C1 segment of cervical spinal cord (tissue), 14 donors: Measurements from ENCODE around the gene RAET1G.
"Not testable (repeated sequence)": the region's sequence is repeated elsewhere in the genome, so short reads cannot be mapped to it uniquely, and the experiment has no call there.

Experiments
- DNase-seq, 14 donors: peaks; one replicate each; lab custom pipeline; 2025; lab: John Stamatoyannopoulos, UW

The RAET1G gene

DNA sequence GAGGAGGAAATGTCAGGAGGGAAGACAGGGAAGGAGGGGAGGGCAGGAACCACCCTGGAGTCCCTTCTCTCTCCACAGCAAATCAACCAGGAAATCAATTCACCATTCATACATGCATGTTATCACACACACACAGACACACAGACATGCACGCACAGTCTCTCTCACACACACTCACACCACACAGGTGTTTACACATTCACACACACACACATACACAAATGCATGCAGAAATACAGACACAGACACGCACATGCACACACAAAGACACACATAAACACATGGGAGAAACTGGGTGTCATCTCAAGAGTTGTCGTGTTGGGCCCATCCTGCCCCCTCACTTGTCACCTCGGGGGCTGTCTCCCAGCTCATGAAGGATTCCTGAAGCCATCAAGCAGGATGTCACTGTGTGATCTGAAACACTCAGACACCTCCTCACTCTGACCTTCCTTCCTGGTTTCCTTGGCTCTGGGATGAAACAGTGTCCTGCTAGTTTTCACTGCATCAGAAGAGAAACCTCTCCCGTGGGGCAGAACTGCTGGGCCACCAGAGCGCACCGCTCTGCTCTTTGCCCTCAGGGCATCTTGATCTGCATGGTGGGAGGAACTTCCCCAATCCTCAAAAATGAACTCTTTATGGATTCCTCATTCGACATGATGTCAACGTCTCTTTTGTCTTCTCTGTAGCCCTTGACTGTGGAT, 9.2 kb downstream of the RAET1G start:
- DNase-seq, result no peak

DNA sequence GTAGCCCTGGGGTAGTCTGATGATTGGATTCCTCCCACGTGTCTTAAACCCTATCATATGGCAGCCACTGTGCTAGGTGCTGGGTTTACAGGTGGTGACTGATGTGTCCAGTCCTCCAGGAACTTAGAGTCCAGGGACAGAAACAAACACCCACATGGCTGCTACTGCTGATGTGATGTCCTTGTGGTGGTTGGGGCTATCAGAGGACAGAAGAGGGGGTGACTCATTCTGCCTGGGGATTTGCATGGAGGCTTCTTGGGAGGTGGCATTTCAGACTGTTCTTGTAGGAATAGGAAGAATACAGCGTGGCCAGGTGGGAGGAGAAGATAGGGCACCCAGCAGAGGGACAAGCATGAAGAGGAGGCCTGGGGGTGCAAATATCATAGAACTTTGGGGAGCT, 9.8 kb downstream of the RAET1G start:
- no peak for DNase-seq

DNA sequence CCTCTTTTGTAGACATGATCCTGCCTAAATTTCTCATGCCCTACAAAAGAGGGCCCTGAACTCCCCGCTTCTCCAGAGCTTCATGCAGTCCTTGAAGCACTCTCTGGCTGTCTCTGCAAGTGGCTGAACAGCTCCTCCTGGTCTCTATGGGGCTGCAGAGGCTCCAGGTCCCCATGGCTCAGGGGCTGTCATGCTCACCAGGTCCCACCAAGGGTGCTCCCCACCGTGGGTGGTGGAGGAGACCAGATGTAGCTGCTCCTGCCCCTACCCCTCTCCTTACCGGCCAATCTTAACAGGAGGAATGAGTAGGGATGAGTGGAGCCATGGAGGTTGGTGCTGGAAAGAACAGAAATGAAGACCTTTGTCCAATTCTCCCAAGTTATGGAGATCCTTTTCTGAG, 10.2 kb downstream of the RAET1G start:
- not testable (repeated sequence) for DNase-seq

DNA sequence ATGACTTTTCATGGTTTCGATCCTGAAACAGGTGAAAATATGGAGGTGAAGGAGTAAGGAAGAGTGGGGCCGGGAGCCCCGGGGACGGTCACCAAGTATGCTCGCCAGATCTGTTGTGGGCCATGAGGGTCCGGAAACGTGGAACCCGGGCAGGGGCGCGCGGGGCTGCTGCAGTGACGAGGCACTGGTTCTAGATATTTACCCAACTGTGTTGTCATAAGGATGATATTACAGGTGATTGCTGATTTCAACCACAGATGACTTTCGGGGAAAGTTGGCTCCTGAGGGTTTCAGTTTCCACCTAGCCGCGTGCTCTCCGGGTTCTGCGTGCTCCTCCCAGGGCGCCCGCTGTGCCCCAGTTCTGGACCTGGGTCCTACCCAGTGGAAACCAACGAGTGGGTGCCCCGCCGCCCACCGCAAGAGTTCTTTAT, 12.2 kb downstream of the RAET1G start:
- DNase-seq, result no peak

DNA sequence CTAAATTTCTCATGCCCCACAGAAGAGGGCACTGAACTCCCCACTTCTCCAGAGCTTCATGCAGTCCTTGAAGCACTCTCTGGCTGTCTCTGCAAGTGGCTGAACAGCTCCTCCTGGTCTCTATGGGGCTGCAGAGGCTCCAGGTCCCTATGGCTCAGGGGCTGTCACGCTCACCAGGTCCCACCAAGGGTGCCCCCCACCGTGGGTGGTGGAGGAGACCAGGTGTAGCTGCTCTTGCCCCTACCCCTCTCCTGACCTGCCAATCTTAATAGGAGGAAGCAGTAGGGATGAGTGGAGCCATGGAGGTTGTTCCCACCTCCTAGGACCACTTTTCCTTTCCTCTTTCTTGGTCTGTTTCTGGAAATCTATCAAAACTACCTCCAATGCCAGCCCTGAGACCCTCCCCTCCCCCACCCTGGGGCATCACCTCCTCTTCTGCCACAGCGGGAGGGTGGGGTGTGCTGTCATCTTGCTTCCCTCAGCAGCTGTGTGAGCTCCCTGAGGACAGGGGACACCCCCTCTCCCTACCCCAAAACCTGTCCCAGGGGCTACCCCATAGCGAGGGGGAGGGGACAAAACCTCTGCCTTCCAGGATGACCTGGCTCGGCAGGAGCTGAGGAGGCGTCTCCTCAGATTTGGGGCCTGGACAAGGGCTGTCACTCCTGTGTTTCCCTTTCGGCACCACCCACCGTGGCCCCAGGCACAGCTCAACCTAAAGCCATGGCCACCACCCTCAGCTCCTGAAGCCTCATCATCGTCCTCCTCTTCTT, 13.0 kb downstream of the RAET1G start:
- DNase-seq, result no peak

DNA sequence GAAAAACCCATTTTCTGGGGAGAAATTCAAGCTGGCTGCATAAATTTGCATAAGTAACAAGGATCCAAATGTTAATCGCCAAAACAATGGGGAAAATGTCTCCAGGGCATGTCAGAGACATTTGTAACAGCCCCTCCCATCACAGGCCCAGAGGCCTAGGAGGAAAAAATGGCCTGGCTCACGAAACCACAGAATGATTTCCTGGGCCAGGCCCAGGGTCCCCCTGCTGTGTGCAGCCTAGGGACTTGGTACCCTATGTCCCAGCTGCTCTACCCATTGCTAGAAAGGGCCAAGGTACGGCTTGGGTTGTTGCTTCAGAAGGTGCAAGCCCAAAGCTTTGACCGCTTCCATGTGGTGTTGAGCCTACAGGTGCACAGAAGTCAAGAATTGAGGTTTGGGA, 14.4 kb downstream of the RAET1G start:
- not testable (repeated sequence) for DNase-seq

DNA sequence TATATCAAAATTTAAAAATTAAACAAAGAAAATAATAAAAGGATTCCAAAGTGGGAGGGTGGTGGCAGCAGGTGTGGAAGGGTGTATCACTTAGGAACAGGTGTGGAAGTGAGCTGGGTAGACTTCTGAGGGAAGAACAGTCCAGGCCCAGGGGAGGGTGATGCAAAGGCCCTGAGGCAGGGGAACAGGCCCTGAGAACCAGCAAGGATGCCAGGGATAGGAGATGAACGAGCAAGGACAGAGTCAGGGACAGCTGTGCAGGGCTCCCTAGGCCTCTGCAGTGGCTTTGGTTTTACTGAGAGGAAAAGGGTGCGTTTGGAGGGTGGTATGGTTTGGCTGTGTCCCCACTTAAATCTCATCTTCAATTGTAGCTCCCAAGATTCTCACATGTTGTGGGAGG, 15.6 kb downstream of the RAET1G start:
- no peak for DNase-seq

DNA sequence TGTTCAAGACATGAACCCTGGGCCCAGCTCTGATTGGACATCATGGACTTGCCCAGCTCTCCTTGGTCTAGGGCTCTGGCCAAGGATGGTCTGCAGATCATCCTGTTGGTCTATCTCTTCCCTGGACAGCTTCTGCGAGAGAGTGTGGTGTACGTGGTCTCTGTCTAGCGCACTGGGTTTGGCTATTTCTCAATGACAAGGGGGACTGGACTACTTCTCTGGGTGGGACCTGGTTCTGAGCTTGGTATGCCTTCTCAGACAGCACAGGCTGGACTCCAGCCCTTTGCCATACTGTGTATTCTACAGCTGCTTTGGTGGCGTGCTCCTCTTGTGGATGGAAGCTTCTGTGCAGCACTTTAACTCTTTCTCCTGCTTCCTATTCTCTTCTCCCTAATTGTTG, 16.5 kb downstream of the RAET1G start:
- DNase-seq, result no peak

DNA sequence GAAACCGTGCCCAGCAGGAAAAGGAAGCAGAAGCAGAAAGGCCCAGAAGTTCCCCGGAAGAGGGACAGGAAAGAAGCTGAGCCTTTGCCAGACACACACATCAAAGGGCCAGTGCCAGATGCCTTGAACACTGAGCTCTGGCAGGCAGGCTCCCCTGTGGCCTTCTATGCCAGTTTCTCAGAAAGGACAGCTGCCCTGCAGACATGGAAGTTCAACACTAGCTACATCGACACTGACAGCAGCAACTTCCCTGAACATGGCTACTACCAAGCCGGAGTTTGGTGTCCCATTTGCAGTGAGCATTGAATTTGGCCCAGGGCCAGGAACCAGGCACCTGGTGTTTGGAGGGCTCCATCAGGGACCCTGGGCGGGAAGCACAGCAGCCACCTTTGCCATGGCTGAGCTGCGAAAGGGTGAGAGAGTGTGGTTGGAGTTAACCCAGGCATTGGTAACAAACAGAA, 17.0 kb downstream of the RAET1G start:
- no peak for DNase-seq

DNA sequence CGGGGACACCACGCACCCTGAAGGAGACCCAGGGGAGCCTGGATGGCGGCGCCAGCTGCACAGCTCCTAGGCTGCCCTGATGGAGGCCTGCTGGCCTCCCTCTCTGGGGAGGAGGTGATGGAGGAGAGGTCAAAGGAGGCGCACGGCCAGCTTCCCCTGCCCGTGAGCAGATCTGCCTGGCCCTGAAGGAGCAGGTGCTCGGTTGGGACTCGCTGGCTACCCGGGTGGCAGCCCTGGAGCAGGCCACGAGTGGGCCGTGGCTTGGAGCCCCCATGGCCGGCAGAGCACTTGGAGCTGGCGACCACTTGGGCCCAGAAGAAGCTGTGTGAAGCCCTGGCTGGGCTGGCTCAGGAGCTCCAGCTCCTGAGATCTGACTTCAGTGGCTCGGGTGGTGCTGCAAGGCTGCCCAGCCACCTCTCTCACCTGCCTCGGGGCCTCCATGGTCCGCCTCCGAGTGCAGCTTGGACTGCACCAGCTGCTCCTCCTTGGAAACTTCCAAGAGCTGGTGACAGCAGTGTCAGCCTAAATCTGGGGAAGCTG, 17.5 kb downstream of the RAET1G start:
- DNase-seq, result no peak

DNA sequence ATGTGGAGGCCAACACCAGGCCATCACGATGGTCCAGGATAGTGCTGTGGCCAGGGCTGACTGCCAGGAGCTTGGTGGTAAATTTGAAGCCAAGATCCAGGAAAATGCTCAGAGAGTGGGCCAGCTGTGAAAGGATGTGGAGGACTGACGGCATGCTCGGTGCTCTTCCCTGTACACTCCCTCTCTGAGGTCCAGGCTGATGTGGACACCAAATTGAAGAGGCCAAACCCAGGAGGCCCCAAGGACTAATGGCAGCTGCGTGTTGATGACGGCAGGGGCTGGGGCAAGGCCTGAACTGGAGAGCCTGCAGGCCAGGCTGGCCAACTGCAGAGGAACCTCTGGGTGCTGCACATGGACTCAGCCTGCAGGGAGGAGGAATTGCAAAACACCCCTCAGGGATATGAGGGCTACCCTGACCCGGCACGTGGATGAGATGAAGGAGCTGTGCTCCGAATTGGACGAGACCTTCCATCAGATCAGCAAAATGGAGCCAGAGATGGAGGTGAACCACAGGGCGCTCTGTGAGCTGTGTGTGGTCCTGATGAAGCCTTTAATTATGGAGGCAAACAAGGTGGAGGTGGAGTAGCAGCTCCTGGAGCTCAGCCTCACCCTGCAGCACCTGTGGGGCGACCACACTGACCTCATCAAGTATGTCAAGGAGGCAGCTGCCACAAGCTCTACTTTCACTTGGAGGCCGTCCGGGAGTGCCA, 18.1 kb downstream of the RAET1G start:
- DNase-seq, result no peak

DNA sequence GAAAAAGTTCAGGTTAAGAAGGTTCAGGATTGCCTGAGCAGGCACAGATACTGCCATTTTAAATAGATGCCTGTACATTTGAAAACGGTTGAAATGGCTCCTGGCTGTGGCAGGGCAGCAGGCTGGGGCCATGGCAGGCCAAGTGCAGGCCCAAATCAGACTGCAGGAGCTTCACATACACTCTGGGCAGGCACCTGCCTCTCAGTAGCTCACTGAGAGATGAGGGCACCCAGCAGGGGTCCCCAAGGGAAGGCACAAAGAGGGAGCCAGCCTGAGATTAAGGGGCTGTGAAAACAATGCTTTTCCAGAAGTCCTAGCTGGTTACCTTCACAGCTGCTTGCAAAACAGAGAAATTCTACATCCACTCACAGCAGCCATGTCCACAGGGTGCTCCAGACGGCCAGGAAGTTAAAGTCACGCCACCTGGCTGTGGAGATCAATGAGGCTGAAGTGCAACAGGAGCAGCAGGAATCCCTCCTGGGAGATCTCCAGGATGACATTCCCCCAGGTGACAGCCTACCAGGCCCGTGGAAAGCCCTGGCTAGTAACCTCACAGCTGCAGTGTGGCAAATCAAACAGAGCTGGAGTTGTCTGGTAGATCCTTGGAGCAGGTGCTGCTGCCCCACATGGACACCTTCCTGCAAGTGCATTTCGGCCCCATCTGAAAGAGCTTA, 18.8 kb downstream of the RAET1G start:
- no peak for DNase-seq

DNA sequence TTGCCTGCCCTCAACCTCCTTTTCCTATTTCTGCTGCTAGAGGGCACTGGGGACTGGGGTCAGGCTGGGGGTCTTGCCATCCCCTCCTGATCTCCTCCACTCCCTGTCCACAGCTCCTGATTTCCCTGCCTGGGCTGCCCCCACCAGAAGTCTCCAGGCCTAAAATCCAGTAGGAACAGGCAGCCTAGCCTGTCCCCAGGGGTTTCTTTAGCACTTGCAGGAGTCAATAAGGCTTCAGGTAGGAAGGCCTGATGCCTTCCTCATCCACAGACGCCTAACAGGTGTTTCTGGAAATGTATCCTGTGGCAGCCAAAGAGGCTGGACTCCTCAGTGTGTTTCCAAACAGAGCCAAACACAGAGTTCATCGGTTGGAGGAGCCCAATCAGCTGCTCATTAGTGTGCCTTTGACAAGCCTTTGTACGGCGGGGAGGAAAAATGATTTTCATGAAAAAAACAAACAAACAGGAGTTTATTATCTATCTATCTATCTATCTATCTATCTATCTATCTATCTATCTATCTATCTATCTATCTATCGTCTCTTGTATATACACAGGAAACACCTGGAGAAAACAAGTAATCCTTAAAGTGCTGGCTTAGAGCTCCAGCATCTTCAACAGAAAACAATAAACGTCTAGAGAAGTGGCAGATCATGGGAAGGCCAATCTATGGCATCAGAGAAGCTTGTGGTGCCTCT, 21.3 kb downstream of the RAET1G start:
- DNase-seq, result no peak

DNA sequence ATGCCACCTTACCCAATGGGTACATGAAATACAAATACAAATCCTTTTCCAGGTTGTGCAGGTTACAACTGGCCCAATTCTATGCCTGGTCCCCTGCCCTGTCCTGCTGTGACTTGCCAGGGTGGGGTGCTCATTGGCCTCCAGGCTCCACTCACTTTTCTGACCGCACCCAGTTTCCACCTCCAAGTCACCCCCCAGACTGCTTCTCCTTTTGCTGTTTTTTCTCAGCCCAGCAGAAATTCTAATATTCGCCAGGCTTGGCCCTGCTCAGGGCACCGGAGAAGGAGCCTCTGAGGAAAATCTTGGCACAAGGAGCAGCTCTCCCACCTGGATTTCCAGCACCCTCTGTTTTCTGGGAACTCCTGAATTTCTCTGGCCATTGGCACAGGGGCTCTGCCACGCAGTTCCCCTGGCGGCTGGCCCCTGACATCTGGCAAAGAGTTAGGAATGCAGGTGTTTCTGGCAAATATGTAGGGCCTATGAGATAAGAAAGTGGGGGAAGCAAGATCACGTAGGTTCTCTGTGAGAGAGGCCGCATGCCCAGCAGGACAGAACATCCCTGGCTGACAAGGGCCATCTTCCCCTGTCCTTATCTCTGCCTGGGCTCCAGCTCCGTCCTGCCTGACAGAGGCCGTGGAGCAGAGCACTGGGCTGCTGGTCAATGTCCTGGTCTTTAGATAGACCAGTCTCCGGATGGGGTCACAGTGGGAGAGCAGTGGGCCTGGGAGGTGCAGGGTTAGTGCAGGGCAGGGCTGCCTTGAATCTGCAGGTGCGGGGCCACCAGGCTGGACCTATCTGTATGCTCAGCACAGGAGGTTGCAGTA, 22.1 kb downstream of the RAET1G start:
- DNase-seq, result no peak

DNA sequence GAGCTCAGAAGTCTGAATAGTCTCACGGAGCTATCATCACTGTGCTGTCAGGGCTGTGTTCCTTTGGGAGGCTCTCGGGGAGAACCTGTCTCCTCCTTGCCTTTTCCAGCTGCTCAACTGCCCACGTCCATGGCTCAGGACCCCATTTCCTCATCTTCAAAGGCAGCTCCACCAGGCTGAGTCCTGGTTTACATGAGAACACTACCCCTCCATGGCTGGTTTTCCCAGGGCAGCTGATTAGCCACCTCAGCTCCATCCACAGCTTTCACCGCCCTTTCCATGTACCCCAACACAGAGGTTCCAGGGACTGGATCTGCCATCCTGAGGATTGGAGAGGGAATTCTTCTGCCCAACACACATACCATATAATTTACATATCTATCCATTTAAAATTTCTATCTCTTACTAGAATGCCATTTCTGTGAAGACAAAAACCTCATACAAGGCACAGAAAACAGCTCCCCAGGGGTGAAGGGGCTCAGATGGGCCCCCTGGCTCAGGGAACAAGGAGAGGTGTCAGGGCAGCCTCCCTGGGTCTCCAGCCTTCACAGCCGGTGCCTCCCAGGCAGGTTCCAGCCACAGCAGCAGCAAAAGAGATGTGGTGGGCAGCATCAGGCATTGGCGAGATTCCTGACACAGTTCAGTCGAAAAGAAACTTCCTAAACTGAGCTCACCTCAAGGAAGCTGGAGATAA, 22.8 kb downstream of the RAET1G start:
- no peak for DNase-seq

DNA sequence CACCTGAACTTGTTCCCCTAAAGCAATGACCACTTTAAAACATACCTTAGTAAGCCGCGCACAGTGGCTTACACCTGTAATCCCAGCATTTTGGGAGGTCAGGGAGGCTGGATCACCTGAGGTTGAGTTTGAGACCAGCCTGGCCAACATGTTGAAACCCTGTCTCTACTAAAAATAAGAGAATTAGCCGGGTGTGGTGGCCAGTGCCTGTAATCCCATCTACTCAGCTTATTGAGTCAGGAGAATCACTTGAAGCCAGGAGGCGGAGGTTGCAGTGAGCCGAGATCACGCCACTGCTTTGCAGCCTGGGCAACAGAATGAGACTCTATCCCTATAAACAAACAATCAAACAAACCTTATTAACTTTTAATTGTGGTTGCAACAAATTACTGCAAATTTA, 23.4 kb downstream of the RAET1G start:
- no peak for DNase-seq

DNA sequence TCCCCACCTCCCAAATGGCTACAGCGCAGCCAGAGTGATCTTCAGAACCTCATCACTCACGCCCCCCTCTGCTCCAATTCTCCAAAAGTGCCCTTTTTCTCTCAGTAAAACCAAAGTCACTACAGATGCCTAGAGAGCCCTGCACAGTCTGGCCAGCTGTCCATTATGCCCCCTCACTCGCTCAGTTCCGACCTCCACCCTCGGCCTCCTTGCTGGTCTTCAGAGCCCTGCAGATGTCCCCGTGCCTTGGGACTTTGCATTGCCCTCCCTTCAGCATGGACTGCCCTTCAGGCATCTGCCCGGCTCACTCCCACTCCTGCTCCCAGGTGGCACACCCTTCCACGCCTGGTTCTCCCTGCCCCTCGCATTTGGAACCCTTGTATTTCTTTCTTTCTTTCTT, 24.0 kb downstream of the RAET1G start:
- no peak for DNase-seq

DNA sequence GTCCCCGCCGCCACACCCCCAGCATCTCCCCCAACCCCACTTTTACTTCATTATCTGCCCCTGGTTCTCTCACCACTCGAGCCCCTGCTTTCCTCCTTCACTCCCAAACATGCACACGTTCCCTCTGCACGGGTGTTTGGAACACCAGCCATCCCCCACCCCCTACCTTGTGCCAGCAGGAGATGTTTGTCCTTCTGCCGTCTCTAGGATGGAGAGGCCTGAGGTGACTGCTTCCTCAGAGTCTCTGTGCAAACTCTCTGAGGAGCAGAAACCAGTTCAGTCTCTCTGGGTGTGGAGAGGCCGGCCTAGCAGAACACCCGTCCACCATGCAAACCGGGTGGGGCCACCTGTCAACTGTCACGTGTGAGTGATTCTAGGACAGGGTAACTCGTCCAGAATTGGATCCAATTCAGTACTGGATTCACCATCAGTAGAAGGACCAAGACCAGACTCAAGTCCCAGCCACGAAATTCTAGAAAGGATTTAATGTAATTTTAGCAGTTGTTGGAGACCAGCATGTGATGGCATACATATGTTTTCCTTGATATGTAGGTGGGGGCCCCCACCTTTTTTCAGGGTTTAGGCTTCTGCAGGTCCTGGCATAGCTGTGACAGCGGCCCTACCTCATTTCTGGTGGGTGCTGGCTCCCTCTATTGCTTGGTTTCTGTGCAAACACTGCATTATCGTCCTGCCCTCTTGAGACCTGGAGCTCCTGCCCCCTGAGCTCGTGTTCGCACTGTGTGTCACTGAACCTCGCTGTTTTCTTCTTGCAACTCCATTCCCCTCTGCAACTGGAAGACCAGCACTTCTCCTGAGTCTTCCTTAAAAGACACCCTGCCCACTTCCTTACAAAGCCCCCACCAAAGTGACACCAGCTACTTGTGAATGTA, 24.8 kb downstream of the RAET1G start, which contains the start of gene RAET1E:
Gene RAET1E, minus strand, starts transcription at position 259 of the 890 bp plus-strand sequence. CDS start 7,212 bp downstream, outside the sequence.
- DNase-seq, result no peak
